Measurements from ENCODE around the gene HOXB2.
"Not testable (repeated sequence)": the region's sequence is repeated elsewhere in the genome, so short reads cannot be mapped to it uniquely, and the experiment has no call there.

The HOXB2 gene

DNA sequence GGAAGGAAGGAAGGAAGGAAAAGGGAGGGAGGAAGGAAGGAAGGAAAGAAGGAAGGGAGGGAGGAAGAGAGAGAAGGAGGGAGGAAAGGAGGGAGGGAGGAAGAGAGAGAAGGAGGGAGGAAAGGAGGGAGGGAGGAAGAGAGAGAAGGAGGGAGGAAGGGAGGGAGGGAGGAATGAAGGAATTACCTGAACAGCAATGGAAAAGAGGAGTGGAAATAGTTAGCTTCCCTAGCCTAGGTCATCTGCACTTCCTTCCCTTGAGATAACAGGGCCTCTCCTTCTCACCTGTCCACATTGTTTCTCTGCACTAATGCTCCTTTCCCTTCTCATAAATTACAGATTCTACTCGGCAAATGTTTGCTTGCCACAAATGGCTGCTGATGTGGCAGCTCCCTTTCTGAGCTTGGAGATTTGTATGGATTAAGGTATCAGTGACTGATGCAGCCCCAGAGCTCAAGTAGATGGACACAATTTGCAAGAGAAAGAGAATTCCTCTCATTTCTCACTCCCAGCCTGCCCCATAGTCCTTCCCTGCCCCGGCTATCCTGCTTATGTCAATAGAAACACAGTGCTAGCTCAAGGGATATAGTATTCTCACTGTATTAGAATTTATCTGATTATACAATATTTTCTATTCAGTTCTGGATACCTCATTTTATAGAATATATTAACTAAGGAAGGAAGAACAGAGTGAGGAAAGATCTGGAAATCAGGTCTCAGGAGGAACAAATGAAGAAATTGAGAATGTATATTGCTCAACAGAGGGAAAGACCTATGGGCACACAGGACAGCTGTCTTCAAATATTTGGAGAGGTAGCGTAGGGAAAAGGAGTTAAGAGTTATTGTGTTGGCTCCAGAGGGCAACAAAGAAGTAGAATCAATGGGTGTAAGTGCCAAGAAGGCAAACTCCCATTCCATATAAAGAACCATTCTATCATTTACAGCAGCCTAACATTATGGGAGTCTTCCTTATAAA is 28.7 kb downstream of the HOXB2 start:
- H3K4me1 Mint-ChIP-seq (ENCODE audit: low read depth), result peaks cover 50% of the 10 kb centered on the region

DNA sequence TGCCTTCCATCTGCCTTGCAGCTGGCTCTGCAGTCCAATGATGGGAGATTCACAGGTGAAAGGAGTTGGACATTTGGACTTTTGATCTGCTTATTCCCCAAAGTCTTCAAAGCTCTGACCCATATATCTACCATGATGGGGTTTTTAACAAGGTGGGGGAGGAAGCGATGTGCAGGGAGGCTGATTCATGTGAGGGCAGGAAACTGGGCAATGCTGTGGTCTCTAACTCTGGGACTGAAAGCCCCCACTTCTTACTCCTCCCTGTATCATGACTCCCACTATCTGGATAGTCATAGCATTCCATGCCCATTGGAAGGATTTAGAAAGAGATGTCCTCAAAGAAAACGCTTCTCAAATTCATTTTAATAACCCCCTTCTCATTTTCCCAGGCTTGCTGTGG is 30.4 kb downstream of the HOXB2 start:
- no peaks in the 10 kb centered on the region for H3K9me3 Mint-ChIP-seq
- H3K27ac Mint-ChIP-seq, result no peak overlapping the region
- H3K4me3 Mint-ChIP-seq, result no peak overlapping the region
- H3K4me1 Mint-ChIP-seq (ENCODE audit: low read depth), result peaks cover 55% of the 10 kb centered on the region
- H3K36me3 Mint-ChIP-seq (ENCODE audit: low read depth), result peaks cover 10% of the 10 kb centered on the region
- H3K27me3 Mint-ChIP-seq (ENCODE audit: low read depth), result peaks cover 35% of the 10 kb centered on the region

More for the DNA sequence above, 28.7 kb downstream of the HOXB2 start:
- no peak overlapping the region for H3K4me3 Mint-ChIP-seq
- peaks cover 10% of the 10 kb centered on the region for H3K36me3 Mint-ChIP-seq (ENCODE audit: low read depth)
- peaks cover 43% of the 10 kb centered on the region for H3K27me3 Mint-ChIP-seq (ENCODE audit: low read depth)
- H3K27ac Mint-ChIP-seq, result peak overlapping the region; percentile 53
- no peaks in the 10 kb centered on the region for H3K9me3 Mint-ChIP-seq

DNA sequence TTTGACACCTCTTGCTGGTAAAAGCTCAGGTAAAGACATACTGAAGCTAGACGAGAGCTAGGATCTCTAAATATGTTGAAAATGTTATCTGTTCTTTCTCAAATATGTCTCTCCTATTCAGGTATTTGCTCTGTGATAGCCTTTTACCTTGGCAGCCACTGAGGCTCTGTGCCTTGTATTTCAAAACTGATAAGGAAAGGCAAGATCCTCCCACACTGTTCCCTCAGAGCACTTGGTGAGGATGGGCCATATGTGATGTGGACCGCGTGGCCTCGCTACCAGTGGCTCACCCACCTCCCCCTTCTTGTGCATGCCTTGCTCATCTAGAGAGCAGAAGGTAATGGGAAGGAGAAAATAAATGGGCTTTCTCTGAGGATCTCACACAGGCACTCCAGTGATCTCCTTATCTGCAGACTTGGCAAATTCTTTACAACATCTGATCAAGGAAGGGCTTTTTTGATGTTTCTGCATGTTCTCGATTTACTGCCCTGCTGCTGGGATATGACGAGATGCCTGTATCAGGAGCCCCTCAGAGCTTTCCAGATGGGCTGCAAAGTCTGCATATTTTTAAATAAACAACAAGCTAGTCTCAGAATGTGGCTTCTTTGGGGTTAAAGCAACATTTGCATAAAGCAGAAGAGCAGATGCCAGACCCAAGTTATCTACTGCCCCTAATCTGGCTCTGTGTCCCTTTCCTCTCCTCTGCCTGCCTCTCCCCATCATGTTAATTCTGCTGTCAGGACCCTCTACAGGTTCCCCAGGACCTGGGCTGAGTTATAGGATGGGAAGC is 31.0 kb downstream of the HOXB2 start:
- H3K27ac Mint-ChIP-seq, result peak overlapping the region; percentile 74
- H3K4me3 Mint-ChIP-seq, result no peak overlapping the region
- peaks cover 10% of the 10 kb centered on the region for H3K36me3 Mint-ChIP-seq (ENCODE audit: low read depth)
- H3K27me3 Mint-ChIP-seq (ENCODE audit: low read depth), result peaks cover 35% of the 10 kb centered on the region
- H3K4me1 Mint-ChIP-seq (ENCODE audit: low read depth), result peaks cover 55% of the 10 kb centered on the region
- H3K9me3 Mint-ChIP-seq, result no peaks in the 10 kb centered on the region

DNA sequence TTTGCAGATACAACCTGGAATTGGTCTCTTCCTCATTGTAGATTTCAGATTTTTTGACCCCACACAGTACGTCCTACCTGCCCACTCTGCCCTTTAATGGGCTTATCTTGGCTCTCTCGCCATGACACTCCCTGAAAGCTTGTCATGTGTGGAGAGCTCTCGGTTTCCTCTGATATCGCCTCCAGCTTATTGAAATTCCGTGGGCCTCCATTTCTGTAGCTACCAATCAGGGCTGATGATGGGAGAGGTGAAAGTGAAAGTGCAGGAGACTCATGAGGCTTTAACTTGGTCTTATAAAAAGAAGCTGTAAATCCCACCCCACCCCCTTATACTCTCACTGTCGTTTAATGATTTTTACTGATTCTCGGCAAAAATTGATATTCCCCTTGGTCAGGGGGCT is 31.8 kb downstream of the HOXB2 start:
- peak overlapping the region; percentile 75 for H3K4me3 Mint-ChIP-seq
- H3K9me3 Mint-ChIP-seq, result no peaks in the 10 kb centered on the region
- H3K4me1 Mint-ChIP-seq (ENCODE audit: low read depth), result peaks cover 59% of the 10 kb centered on the region
- H3K27ac Mint-ChIP-seq, result peak overlapping the region; percentile 82
- peaks cover 10% of the 10 kb centered on the region for H3K36me3 Mint-ChIP-seq (ENCODE audit: low read depth)
- H3K27me3 Mint-ChIP-seq (ENCODE audit: low read depth), result peaks cover 35% of the 10 kb centered on the region

DNA sequence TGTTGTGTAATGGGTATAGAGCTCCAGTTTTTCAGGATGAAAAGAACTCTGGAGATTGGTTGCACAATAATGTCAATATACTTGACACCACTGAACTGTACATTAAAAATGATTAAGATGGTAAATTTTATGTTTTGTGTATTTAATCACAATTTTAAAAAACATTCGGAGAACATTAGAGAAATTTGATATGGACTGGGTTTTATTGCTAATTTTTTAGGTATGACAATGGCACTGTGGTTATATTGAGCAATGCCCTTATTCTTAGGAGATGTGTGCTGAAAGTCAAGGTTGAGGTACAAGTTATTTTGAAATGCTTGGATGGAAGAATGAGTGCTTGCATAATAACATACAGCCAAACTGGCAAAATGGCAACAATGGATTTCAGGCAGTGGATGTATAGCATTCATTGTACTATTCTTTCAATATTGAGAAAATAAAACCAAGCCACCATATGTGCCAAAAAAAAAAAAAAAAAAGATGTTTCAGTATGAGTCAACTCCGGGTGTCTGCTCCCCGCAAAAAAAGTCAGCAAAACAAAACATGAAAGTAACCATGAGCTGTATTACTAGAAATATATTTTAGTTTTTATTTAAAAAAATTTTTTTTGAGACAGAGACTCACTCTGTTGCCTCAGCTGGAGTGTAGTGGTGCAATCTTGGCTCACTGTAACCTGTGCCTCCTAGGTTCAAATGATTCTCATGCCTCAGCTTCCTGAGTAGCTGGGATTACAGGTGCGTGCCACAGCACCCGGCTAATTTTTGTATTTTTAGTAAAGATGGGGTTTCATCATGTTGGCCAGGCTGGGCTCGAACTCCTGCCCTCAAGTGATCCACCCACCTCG is 33.9 kb downstream of the HOXB2 start:
- Mint-ChIP-seq H3K27me3 (ENCODE audit: low read depth) (peaks cover 17% of the 10 kb centered on the region), H3K36me3 (ENCODE audit: low read depth) (peaks cover 12% of the 10 kb centered on the region), H3K9me3 (no peaks in the 10 kb centered on the region), H3K27ac (peak overlapping the region; percentile 80), H3K4me3 (peak overlapping the region; percentile 51), H3K4me1 (ENCODE audit: low read depth) (peaks cover 66% of the 10 kb centered on the region)

DNA sequence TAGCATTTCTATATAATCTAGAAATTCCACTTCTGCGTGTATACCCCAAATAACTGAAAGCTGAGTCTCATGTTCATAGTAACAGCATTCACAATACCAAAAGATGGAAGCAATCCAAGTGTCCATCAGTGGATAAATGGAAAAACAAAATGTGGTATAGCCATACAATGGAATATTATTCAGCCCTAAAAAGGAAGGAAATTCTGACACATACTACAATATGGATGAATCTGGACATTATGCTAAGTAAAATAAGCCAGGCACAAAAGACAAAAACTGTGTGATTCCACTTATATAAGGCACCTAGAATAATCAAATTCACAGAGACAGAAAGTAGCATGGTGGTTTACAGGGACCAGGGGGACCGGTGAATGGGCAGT is 34.5 kb downstream of the HOXB2 start:
- Mint-ChIP-seq H3K36me3 (ENCODE audit: low read depth) (peaks cover 13% of the 10 kb centered on the region), H3K4me1 (ENCODE audit: low read depth) (peaks cover 69% of the 10 kb centered on the region), H3K27ac (peak overlapping the region; percentile 80), H3K9me3 (no peaks in the 10 kb centered on the region), H3K4me3 (no peak overlapping the region), H3K27me3 (ENCODE audit: low read depth) (peaks cover 11% of the 10 kb centered on the region)

DNA sequence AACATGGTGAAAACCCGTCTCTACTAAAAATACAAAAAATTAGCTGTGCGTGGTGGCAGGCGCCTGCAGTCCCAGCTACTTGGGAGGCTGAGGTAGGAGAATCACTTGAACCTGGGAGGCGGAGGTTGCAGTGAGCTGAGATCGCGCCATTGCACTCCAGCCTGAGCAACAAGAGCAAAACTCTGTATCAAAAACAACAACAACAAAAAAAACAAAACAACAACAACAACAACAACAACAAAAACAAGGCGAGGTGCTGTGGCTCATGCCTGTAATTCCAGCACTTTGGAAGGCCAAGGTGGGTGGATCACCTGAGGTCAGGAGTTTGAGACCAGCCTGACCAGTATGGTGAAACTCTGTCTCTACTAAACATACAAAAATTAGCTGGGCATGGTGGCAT is 35.2 kb downstream of the HOXB2 start:
- not testable (repeated sequence) for H3K4me3 Mint-ChIP-seq; H3K27me3 Mint-ChIP-seq (ENCODE audit: low read depth)
- peaks cover 70% of the 10 kb centered on the region for H3K4me1 Mint-ChIP-seq (ENCODE audit: low read depth)

DNA sequence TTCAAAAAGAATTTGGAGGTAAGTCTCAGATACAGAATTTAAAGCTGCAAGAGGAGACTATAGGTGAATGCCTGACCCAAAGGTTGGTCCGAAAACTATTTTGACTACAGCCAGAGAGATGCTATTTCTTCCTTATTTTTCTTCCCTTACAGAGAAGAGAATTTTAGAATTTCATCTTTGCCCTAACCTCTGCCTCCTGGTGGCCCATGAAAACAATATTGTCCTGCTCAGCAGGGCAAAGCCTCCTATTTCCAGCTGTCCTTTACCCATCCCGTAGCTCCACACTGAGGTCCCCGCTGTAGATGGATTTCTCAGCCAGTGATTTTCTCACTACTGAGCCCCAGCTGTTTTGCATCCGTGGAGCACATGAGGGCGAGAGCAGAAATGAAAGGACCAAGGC is 38.7 kb downstream of the HOXB2 start:
- Mint-ChIP-seq H3K4me3 (peak overlapping the region; percentile 19), H3K9me3 (no peaks in the 10 kb centered on the region), H3K4me1 (ENCODE audit: low read depth) (peaks cover 48% of the 10 kb centered on the region), H3K27me3 (ENCODE audit: low read depth) (peaks cover 19% of the 10 kb centered on the region), H3K36me3 (ENCODE audit: low read depth) (peaks cover 3% of the 10 kb centered on the region), H3K27ac (peak overlapping the region; percentile 83)

More for the DNA sequence above, 35.2 kb downstream of the HOXB2 start:
- H3K36me3 Mint-ChIP-seq (ENCODE audit: low read depth); H3K27ac Mint-ChIP-seq; H3K9me3 Mint-ChIP-seq: not testable (repeated sequence)

DNA sequence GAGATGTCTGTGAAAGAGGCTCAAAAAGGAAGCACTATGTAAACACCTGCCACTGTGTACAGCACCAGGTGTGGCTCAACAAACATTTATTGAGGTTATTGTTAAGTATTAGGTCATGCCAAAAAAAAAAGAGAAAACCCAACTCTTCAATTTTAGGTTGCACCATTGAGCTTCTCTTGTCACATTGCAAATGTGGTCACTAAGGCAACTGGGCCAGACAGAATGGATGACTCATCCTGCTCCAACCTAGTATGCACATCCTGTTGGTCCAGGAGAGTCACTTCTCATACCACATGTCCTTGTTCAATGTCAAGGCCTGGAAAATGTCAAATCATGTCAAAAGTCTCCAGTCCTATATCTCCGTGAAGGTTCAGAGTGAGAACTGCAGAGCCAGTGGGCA is 39.1 kb downstream of the HOXB2 start:
- H3K9me3 Mint-ChIP-seq, result no peaks in the 10 kb centered on the region
- H3K27me3 Mint-ChIP-seq (ENCODE audit: low read depth), result peaks cover 23% of the 10 kb centered on the region
- peaks cover 46% of the 10 kb centered on the region for H3K4me1 Mint-ChIP-seq (ENCODE audit: low read depth)
- H3K36me3 Mint-ChIP-seq (ENCODE audit: low read depth), result peaks cover 3% of the 10 kb centered on the region
- peak overlapping the region; percentile 83 for H3K27ac Mint-ChIP-seq
- H3K4me3 Mint-ChIP-seq, result peak overlapping the region; percentile 19

DNA sequence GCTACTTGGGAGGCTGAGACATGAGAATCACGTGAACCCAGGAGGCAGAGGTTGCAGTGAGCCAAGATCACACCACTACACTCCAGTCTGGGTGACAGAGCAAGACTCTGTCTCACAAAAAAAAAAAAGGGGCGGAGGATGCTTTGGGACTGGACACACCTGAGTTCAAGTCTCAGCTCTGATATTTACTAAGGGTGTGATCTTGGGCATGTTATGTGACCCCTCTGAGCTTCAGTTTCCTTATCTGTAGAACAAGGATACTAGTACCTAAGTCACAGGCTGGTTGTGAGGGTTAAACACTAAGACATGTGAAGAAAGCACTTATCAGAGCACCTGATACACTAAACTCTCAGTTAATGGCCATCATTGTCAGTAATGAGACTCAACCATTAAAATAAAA is 40.0 kb downstream of the HOXB2 start:
- Mint-ChIP-seq H3K27me3 (ENCODE audit: low read depth) (peaks cover 31% of the 10 kb centered on the region), H3K4me1 (ENCODE audit: low read depth) (peaks cover 42% of the 10 kb centered on the region), H3K27ac (peak overlapping the region; percentile 79), H3K36me3 (ENCODE audit: low read depth) (peaks cover 3% of the 10 kb centered on the region), H3K4me3 (peak overlapping the region; percentile 64), H3K9me3 (no peaks in the 10 kb centered on the region)

DNA sequence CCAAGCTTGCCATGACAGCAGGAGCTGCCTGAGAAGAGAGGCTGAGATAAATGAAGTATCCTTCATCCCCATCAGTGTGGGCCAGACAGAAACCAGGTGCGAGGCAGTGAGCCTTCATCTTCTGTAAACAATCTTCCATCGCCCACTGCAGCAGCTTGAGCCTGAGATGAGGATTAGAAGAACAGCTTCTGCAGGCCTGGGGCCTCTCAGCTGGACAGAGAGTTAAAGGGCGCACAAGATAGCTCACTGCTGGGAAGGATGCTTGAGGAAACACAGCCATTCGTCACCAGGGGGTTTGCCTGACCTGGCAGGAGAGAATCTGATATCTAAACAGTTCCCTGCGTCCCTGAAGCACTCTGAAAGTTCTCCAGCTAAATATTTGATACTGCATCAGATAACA is 41.2 kb downstream of the HOXB2 start:
- H3K9me3 Mint-ChIP-seq, result no peaks in the 10 kb centered on the region
- no peak overlapping the region for H3K27ac Mint-ChIP-seq
- peaks cover 37% of the 10 kb centered on the region for H3K27me3 Mint-ChIP-seq (ENCODE audit: low read depth)
- H3K4me3 Mint-ChIP-seq, result no peak overlapping the region
- peaks cover 3% of the 10 kb centered on the region for H3K36me3 Mint-ChIP-seq (ENCODE audit: low read depth)
- H3K4me1 Mint-ChIP-seq (ENCODE audit: low read depth), result peaks cover 41% of the 10 kb centered on the region

DNA sequence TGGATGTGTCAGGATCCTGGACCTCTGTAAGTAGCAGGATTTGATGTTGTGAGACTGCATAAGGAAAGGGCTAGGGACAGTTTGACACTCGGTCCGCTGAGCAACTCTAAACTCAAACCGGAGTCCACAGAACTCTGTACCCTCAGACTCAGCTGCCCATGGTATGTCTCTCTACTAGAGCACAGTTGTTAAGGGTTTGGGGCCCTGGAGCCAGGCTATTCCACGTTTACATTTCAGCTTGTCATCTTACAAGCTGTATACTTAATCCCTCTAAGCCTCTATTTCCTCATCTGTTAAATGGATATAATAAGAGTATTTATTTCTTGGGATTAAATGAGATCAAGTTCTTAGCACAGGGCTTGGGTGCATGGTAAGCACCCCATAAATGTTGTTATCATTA is 42.0 kb downstream of the HOXB2 start:
- H3K9me3 Mint-ChIP-seq, result no peaks in the 10 kb centered on the region
- H3K27ac Mint-ChIP-seq, result no peak overlapping the region
- H3K27me3 Mint-ChIP-seq (ENCODE audit: low read depth), result peaks cover 45% of the 10 kb centered on the region
- H3K4me3 Mint-ChIP-seq, result no peak overlapping the region
- H3K36me3 Mint-ChIP-seq (ENCODE audit: low read depth), result peaks cover 3% of the 10 kb centered on the region
- peaks cover 36% of the 10 kb centered on the region for H3K4me1 Mint-ChIP-seq (ENCODE audit: low read depth)

DNA sequence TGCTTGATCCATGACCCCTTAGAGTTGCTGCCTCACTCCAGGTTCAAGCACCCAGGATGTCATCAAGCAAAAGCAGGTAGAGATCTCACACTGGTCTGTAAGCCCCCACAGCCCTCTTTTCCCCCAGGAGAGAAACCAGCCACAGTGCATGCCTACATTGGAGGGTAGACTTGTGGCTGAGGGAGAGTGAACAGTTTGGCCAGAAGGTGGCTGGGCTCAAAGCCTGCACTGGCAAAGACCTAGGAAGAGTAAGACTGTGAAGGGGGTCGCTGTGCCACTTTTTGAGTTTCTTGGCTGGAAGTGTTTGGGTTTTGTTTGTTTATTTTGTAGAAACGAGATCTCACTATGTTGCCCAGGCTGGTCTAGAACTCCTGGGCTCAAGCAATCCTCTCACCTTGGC is 42.6 kb downstream of the HOXB2 start:
- Mint-ChIP-seq H3K36me3 (ENCODE audit: low read depth) (peaks cover 3% of the 10 kb centered on the region), H3K27ac (no peak overlapping the region), H3K9me3 (no peaks in the 10 kb centered on the region), H3K27me3 (ENCODE audit: low read depth) (peaks cover 51% of the 10 kb centered on the region), H3K4me1 (ENCODE audit: low read depth) (peaks cover 33% of the 10 kb centered on the region), H3K4me3 (no peak overlapping the region)
